ENCODE data around the gene CEP68. TPM values are rescaled to one million over a fixed set of nuclear protein-coding genes. Genes with fewer than 3 reads are reported as not detected.

CEP68 gene
- total and polyA plus RNA-seq, 8 donors = 4.4 to 13.2 (median 10.1) TPM

DNA sequence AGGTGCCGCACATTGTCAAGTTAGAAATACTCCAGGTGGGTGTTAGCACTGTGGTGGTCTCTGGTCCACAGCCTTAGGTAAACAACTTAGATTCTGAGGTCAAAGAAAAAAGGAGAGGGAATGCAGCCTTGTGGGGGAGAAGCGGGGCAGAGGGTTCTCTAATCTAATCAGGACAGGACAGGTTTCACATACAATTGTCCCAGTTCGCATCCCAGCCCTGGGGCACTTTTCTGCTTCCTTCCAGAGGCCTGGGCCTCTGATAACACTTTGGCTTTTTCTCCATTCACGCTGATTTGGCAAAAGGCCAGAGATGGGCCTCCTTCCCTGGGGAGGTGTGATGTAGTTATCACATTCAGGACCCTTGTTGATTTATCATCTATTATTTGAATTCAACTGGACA lies 34.5 kb upstream of the CEP68 start:
- ATAC-seq = no peak
- Histone ChIP-seq H3K4me3 (no peak overlapping the region), H3K9me3 (no peaks in the 10 kb centered on the region), H3K27me3 (no peaks in the 10 kb centered on the region), H3K4me1 (no peaks in the 10 kb centered on the region), H3K36me3 (peaks cover 0 to 31% (median 7%) of the 10 kb centered on the region in 3 donors), H3K27ac (no peak overlapping the region)
- no peak for FAIRE-seq
- no peak for TF ChIP-seq CTCF (IDR thresholded peaks at IDR 0.05)
- 71 to 76% methylated on average over 4 of the region's 4 CpGs for WGBS, 2 donors
- no peak for DNase-seq
- intact Hi-C loops (cut with DNase I) = no loop called here

GRCh38 chr2:65022189-65022588 lies 34.0 kb upstream of the CEP68 start:
- intact Hi-C loops (cut with DNase I) = no loop called here
- FAIRE-seq (no peak), DNase-seq (no peak), ATAC-seq (no peak)
- Histone ChIP-seq H3K4me3 (no peak overlapping the region), H3K27ac (no peak overlapping the region), H3K4me1 (no peaks in the 10 kb centered on the region), H3K9me3 (no peaks in the 10 kb centered on the region), H3K27me3 (no peaks in the 10 kb centered on the region), H3K36me3 (peaks cover 0 to 29% (median 7%) of the 10 kb centered on the region in 3 donors)
- WGBS, 2 donors = 90 to 95% methylated on average over 6 of the region's 6 CpGs
- TF ChIP-seq CTCF (IDR thresholded peaks at IDR 0.05) = no peak

DNA sequence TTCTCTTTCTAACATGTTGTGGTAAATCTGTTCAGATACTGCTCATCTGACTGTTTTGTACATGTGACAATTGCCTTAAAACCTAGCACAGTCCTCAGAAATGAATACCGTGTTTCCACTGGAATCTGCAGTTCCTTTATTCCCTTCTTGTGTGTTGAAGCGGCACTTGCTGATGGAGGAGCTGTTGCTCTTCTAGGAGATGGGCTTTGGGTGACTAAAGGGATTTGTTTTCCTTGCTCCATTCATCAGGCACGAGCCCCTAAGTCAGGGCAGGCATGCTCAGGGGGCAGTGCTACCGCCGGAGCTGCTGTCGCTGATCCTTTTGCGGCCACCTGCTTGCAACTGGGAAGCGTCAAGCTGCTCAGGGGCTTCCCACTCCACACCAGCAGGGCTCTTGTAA lies 32.5 kb upstream of the CEP68 start:
- no peak for FAIRE-seq
- Histone ChIP-seq H3K4me3 (no peak overlapping the region), H3K27me3 (no peaks in the 10 kb centered on the region), H3K27ac (no peak overlapping the region), H3K36me3 (peaks cover 0 to 15% (median 3%) of the 10 kb centered on the region in 3 donors), H3K9me3 (no peaks in the 10 kb centered on the region), H3K4me1 (no peaks in the 10 kb centered on the region)
- TF ChIP-seq CTCF (IDR thresholded peaks at IDR 0.05) = no peak
- no peak for DNase-seq
- ATAC-seq = no peak
- intact Hi-C loops (cut with DNase I) = no loop called here
- 94 to 96% methylated on average over 8 of the region's 8 CpGs for WGBS, 2 donors

DNA sequence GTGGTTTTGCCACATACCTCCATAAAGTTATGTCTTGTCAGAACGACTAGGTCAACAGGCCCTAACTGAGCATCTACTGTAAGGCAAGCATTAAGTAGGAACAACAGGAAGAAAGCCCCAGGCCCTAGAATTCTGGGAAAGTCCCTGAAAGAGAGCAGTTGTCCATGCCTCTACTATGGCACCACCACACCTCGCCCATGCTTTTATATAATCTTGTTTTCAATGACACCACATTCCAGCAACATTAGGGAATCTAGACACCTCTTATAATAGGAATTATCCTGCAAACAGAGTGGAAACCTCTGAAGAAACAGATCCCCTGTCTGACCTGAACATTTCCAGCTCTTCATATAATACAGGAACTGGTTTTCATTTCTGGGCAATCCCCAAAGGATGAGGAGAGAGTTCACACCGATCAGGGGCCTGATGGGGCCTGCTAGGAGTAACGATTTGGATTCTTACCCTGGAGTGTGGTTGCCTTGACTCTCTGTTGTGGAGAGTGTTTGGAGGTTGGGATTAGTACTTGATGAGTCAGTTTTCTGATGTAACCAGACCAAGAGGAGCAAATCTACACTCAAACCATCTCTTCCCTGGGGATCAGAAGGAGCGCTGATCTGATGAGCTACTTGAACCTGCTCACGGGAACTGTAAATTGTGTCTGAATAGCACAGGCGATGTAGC lies 31.9 kb upstream of the CEP68 start:
- peaks cover 0 to 13% (median 0%) of the 10 kb centered on the region in 3 donors for H3K36me3 ChIP-seq
- ATAC-seq = peak in 1 of 4 donors; percentile 19
- H3K27ac ChIP-seq = no peak overlapping the region
- FAIRE-seq = no peak
- 89 to 95% methylated on average over 7 of the region's 7 CpGs for WGBS, 2 donors
- no peak for TF ChIP-seq CTCF (IDR thresholded peaks at IDR 0.05)
- H3K4me3 ChIP-seq = no peak overlapping the region
- H3K4me1 ChIP-seq = no peaks in the 10 kb centered on the region
- intact Hi-C loops (cut with DNase I) = no loop called here
- H3K27me3 ChIP-seq = no peaks in the 10 kb centered on the region
- no peaks in the 10 kb centered on the region for H3K9me3 ChIP-seq
- DNase-seq = no peak

GRCh38 chr2:65025453-65026123 lies 30.6 kb upstream of the CEP68 start:
- DNase-seq = no peak
- no peaks in the 10 kb centered on the region for H3K4me1 ChIP-seq
- intact Hi-C loops (cut with DNase I) = no loop called here
- 94 to 98% methylated on average over 8 of the region's 8 CpGs for WGBS, 2 donors
- H3K9me3 ChIP-seq = no peaks in the 10 kb centered on the region
- ATAC-seq = peak in 3 of 4 donors; percentile 6 to 14 (median 12)
- no peak for FAIRE-seq
- TF ChIP-seq CTCF (IDR thresholded peaks at IDR 0.05) = no peak
- peaks cover 0 to 13% (median 0%) of the 10 kb centered on the region in 3 donors for H3K36me3 ChIP-seq
- H3K27me3 ChIP-seq = no peaks in the 10 kb centered on the region
- H3K4me3 ChIP-seq = no peak overlapping the region
- no peak overlapping the region for H3K27ac ChIP-seq
